SHP77 treated with DMSO at 0.1 percent for 48 hours (cell line): ENCODE results near the gene L2HGDH.
A peak's percentile ranks its signal among the peaks of the same experiment; 100 is the strongest.
"Not testable (repeated sequence)": the region's sequence is repeated elsewhere in the genome, so short reads cannot be mapped to it uniquely, and the experiment has no call there.

ENCODE experiments used
- DNase-seq: peaks from one replicate; lab custom pipeline; 2025; lab: John Stamatoyannopoulos, UW

Gene L2HGDH

GRCh38 chr14:50339178-50339804, 27.3 kb upstream of the L2HGDH start:
- DNase-seq = no peak

GRCh38 chr14:50338587-50338986, 26.6 kb upstream of the L2HGDH start:
- DNase-seq = no peak

GRCh38 chr14:50335989-50336824, 24.2 kb upstream of the L2HGDH start:
- DNase-seq = no peak

GRCh38 chr14:50335389-50335788, 23.4 kb upstream of the L2HGDH start:
- peak; percentile 56 for DNase-seq

- DNase-seq = no peak
Observed at GRCh38 chr14:50334211-50334610, 22.2 kb upstream of the L2HGDH start.

DNA sequence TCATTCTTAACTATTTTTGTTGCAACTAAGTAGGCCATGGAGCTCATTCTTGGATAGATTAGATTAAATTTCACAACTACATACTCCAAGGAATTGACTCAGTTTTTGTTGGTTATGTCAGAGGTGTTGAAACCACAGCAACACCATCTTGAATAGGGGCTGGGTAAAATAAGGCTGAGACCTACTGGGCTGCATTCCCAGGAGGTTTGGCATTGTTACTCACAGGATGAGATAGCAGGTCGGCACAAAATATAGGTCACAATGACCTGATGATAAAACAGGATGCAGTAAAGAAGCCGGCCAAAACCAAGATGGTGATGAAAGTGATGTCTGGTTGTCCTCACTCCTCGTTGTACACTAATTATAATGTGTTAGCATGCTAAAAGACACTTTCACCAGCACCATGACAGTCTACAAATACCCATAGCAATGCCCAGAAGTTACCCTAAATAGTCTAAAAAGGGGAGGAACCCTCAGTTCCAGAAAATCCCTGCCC, 21.0 kb upstream of the L2HGDH start:
- no peak for DNase-seq

DNA sequence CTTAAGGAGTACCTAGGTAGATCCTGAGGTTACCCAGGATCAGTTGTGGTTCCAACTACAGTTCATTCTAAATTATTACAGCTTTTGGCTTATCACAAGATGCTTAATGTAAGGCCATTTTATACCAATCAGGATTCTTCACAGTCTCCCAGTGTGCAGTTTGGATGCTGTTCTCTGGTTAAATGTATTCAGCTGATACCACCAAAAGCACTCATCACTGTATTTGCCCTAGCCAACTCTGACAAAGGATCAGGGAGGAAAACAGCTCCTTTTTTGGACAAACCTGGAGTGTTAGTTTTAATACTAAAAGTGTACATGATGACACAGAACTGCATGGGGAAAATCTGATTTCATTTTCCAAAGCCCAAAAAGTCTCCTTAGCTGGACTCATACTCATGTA, 19.6 kb upstream of the L2HGDH start:
- no peak for DNase-seq

- DNase-seq = peak; percentile 71
Observed at GRCh38 chr14:50321009-50321660, 9.1 kb upstream of the L2HGDH start.

GRCh38 chr14:50320283-50320682, 8.3 kb upstream of the L2HGDH start:
- DNase-seq = no peak

DNA sequence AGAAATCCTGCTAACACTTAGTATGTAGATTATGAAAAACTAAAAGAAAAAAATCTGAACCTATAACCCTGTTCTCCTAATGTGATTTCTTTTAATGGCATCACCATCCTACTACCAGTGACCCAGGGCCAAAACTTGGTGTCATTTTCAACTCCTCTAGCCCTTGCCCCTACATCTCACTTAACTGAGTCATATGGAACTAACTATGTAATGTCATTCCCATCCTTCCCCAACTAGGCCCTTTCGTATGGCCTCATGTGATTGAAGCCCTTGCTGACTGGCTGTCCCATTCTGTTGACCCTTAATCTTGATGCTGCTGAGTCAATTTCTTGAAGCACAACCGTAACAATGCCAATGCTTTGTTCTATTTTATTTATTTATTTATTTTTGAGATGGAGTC, 7.7 kb upstream of the L2HGDH start:
- DNase-seq = no peak

DNA sequence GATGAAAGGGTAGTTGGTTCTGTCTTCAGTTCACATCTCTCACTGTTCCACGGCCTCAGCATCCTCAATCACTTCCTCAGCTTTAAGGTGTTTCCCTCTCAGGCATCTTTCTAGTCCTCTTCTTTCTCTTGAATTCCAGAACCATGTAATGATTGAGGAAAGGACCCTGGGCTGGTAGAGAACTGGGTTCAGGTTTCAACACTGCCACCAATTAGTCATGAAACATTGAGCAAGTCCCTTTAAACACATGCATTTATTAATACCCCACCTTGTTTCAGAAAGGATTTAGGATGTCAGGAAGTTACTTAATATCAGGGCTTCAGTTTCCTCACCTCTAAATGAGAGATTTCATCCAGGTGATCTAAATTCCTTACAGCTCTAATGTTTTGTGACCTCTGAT, 7.3 kb upstream of the L2HGDH start:
- no peak for DNase-seq

DNA sequence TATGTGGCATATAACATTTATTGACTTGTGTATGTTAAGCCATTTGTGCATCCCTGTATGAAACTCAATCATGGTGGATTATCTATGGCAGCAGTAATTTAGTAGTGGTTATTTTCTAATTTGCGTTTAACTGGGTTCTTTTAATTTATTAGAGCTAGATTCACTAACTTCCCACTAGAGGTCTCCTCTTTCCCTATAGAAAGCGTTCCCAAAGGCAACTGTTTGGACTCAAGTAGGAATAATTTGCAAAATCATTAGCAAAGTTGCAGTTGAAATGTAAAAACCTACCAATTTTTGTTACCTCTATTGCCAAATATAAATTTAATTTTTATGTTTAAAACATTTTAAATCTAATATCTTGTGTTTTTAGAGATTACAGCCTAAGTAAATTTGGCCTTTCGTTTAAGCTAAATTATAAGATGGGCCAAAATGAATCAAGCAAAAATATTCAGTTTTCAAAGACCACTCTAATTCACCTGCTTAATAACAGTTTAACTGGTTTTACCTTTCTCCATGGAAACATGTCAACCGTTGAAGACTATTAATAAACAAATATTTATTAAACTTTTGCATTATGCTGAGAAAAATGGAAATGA, 6.1 kb upstream of the L2HGDH start:
- peak; percentile 30 for DNase-seq

DNA sequence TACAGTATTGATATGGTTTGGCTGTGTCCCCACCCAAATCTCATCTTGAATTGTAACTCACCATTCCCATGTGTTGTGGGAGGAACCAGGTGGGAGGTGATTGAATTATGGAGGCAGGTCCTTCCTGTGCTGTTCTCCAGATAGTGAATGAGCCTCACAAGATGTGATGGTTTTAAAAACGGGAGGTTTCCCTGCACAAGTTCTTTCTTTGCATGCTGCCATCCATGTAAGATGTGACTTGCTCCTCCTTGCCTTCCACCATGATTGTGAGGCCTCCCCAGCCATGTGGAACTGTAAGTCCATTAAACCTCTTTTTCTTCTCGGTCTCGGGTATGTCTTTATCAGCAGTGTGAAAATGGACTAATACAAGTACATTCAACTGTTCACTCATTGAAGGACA, 2.1 kb upstream of the L2HGDH start:
- not testable (repeated sequence) for DNase-seq

DNA sequence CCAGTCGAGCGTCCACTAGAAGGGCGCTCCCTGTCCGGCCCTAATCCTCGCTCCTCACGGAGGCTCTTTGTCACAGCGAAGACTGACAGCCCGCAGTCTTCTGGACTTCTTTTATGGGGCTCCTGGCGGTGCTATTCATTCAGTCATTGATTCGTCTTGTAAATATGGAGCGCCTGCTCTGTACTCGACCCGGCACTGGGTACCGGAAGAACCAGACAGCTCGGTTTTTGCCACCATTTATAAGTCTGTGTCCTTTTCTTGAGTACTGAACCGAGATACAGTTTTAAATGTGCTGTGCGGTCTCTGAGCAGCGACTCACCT, 665 bp upstream of the L2HGDH start:
- no peak for DNase-seq

DNA sequence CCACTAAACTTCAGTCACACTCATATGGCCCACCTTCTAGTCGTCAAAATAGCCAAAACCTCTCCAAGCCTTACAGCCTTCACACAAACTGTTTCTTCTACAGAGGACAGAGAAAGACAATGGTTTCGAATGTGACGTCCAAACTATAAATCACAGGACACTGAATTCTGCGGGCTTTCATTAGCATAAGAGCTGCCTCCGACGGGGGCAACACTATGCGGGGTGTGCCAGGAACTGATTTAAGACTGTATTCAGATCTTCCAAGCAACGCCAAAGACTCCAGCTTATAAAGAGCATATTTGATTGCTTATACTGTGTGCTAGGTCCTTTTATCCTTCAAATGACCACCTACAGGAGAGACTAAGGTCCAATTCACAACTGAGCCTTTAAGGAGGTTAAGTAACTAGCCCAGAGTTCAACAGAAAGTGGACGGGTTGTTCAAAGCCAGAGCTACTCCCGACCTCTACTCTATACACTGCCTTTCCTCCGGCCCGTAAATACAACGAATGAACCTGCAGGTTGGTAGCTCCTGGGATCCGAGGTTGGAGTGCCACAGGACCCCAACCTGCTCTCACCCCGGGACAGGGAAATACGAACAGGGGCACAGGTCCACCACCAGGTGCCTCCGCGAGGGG, 575 bp downstream of the L2HGDH start:
- no peak for DNase-seq

DNA sequence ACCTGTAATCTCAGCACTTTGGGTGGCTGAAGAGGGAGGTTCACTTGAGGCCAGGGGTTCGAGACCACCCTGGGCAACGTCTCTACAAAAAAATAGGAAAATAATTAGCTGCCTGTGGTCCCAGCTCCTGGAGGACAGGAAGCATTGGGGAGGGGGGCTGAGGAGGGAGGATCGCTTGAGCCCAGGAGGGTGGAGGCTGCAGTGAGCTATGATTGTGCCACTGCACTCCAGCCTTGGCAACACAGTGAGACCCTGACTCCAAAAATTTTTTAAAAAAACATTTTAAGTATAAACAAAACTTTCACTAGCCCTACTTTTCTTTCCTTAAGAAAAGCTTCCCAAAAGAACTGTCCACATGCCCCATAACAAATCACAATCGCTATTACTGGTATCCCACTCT, 1.6 kb downstream of the L2HGDH start:
- no peak for DNase-seq

- no peak for DNase-seq
Observed at GRCh38 chr14:50308363-50308915, 3.6 kb downstream of the L2HGDH start.

DNA sequence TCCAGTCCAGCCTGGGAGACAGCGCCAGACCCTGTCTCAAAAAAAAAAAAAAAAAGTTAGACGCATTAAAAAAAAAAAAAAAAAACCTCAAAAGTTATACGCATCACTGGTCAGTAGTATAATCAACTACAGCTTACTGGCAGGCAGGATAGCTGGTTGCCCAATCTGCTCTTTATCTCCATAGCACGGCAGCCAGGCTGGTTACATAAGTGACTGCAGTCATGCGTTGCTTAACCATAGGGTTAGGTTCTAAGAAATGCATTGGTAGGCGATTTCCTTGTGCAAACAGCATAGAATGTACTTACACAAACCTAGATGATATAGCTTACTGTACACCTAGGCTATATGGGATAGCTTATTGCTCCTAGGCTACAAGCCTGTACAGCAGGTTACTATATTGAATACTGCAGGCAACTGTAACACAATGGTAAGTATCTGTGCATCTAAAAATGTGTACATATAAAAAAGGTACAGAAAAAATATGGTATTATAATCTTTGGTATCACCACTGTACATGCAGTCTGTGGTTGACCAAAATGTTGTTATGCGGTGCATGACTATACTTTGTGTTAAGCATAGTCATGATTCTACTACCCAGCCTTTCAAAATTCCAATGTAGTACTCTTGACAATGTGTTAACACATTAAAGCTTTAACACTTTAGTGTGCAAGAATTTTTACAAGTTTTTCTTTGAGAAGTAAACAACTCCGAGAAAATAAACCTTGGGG, 8.1 kb downstream of the L2HGDH start:
- no peak for DNase-seq

DNA sequence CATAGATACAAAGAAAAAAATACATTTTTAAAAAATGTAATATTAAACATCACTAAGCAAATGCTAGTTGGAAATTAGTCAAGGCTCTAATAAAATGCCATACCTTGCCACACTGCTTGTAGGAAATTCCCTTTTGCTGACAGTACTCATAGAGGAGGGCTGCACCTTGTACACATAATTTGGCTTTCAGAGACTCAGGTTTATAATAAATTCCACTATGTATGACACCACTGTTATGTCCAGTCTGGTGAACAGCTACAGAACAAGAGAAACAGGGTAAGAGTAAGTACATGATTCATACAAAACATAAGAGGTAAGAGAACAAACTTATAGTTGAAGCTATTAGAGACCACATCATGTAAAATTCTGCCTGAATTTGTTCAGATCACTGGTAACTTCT, 10.1 kb downstream of the L2HGDH start:
- no peak for DNase-seq

GRCh38 chr14:50299585-50299984, 12.4 kb downstream of the L2HGDH start:
- DNase-seq = no peak

GRCh38 chr14:50290306-50290705, 21.7 kb downstream of the L2HGDH start:
- DNase-seq = no peak
